Spleen (tissue), 11 donors: ENCODE data around the gene C10orf71. TPM values are rescaled to one million over a fixed set of nuclear protein-coding genes. Genes with fewer than 3 reads are reported as not detected.

Experiments used
- DNase-seq: peaks from one replicate; pipeline ENCODE4 v3.0.0-alpha.2; 2020
- H3K27ac ChIP-seq, 8 donors: fragments of 200-600 bp; sonication (generic) in 7 of 8; 1 replicate in 4 of 8; 2 replicates in 4 of 8; pipeline versions ENCODE4 v1.5.0 to v1.8.0; 2016 to 2021; ENCODE audit warnings: inconsistent platforms in 4 of 8, mild to moderate bottlenecking in 4 of 8, moderate library complexity in 1 of 8
- H3K27me3 ChIP-seq, 7 donors: fragments of 200-600 bp; sonication (generic) in 6 of 7; replicated peaks in 1 of 7; 1 replicate in 4 of 7; 2 replicates in 3 of 7; pipeline versions ENCODE4 v1.5.0 to v1.8.0; 2016 to 2021; ENCODE audit warnings: inconsistent platforms in 3 of 7, mild to moderate bottlenecking in 1 of 7
- H3K36me3 ChIP-seq, 6 donors: fragments of 200-600 bp; sonication (generic) in 5 of 6; 1 replicate in 4 of 6; 2 replicates in 2 of 6; pipeline versions ENCODE4 v1.5.0 to v1.8.0; 2016 to 2021; ENCODE audit warnings: inconsistent platforms in 2 of 6
- H3K4me1 ChIP-seq, 6 donors: fragments of 200-600 bp; sonication (generic) in 5 of 6; 1 replicate in 3 of 6; 2 replicates in 3 of 6; pipeline versions ENCODE4 v1.5.0 to v1.8.0; 2016 to 2021; ENCODE audit warnings: inconsistent platforms in 3 of 6
- H3K4me3 ChIP-seq, 8 donors: fragments of 200-600 bp; sonication (generic) in 7 of 8; 1 replicate in 4 of 8; 2 replicates in 4 of 8; pipeline versions ENCODE4 v1.5.0 to v1.8.0; 2016 to 2021; ENCODE audit warnings: inconsistent platforms in 4 of 8, mild to moderate bottlenecking in 4 of 8, moderate library complexity in 2 of 8
- H3K9me3 ChIP-seq, 8 donors: fragments of 200-600 bp; sonication (generic) in 7 of 8; 1 replicate in 4 of 8; 2 replicates in 4 of 8; pipeline versions ENCODE4 v1.5.0 to v1.8.0; 2016 to 2021; ENCODE audit warnings: inconsistent platforms in 4 of 8
- CTCF ChIP-seq, 11 experiments: fragments of 200-600 bp in 7 of 11; fragments of 450-650 bp in 4 of 11; sonication (generic) in 4 of 11; IDR thresholded peaks in 8 of 11; conservative IDR thresholded peaks in 3 of 11; 1 replicate in 7 of 11; 2 replicates in 4 of 11; pipeline versions ENCODE4 v1.4.0 to v1.8.0; 2016 to 2021; ENCODE audit warnings: antibody characterized with exemption in 11 of 11, inconsistent platforms in 4 of 11, mild to moderate bottlenecking in 1 of 11
- POLR2A ChIP-seq, 3 donors: fragments of 450-650 bp; IDR thresholded peaks; one replicate each; pipeline ENCODE4 v1.5.1; 2017; ENCODE audit warnings: antibody characterized with exemption in 3 of 3, mild to moderate bottlenecking in 1 of 3
- POLR2AphosphoS5 ChIP-seq, 3 donors: sonication (generic); formaldehyde crosslinking; IDR thresholded peaks; one replicate each; pipeline ENCODE4 v1.5.1; 2017; ENCODE audit warnings: antibody characterized with exemption in 3 of 3
- WGBS, 5 donors: extraction: QIAGEN DNeasy Blood & Tissue Kit in 3 of 5; methylation state at CpG; one replicate each; pipeline versions ENCODE4 v1.1.5 to v1.1.7; 2013 to 2018; 5-methylcytosine and 5-hydroxymethylcytosine counted together
- intact Hi-C: fragments of 100-400 bp; cut with DNase I; formaldehyde crosslinking; loops from one replicate; pipeline ENCODE4 v1.15.0; 2023; ENCODE audit warnings: low total_unique reads
- polyA plus RNA-seq, 3 donors: library from polyadenylated mRNA; stranded (reverse); fragments of 200-250 nt; gene quantifications; one replicate each; pipeline ENCODE4 v1.2.1, GENCODE V29; 2013
- total RNA-seq, 7 donors: library from RNA; depleted of rRNA in 3 of 7; stranded (reverse); fragments of >200 nt in 3 of 7; fragmentation: NEBNext Ultra II Directional in 4 of 7; extraction: Animal tissue kit (Norgen Biotek cat#: 25700) in 4 of 7; gene quantifications; one replicate each; pipeline versions ENCODE4 v1.1.0 to v1.2.1, GENCODE V29; 2016 to 2021
- donor health status: healthy with polysubstance abuse.
- donor health status: DM: no; HTN: no; CAD: no; lungs with moderate emphysema.
- donor health status: DM: no; HTN: no; CAD: no.
- donor health status: Bipolar disorder and iron deficiency.
- donor health status: healthy.
- donor health status: DM: no; HTN: no; CAD: no.
- donor health status: DM: yes; HTN: yes; CAD: no.

Gene C10orf71
- total and polyA plus RNA-seq, 10 donors: not detected

DNA sequence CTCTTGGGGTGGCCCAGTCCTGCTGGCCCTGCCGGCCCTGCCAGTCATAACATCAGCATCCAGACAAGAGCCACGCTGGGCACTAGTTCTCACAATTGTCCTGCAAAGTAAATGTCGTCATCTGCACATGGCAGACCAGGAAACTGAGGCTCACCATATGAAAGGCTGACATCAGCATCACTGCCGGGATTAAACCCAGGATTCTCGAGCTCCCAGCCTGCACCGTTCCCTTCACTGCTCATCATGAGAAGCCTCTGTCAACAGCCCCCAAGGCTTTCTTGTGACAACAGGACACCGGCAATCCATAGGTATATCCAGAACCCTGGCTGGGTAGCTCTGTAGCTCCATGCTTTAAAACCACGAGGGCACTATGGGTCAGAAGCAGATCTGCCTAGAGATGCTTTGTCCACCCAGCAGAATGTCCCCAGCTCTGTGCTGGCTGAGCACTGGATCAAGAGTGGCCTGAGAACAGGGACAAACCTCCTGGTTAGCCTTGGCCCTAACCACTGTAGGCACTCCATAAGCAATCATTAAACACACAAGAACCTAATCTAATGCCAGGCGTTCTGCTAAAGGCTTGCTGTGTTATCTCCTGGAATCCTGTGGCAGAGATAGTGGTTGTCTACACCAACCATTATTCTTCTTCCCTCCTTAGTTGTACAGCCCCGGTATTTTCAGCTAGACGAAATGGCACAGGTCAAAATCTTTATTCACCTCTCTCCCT lies 41.2 kb upstream of the C10orf71 start:
- H3K27ac ChIP-seq: no peak overlapping the region
- no peaks in the 10 kb centered on the region for H3K9me3 ChIP-seq
- peaks cover 0 to 12% (median 0%) of the 10 kb centered on the region in 7 donors for H3K27me3 ChIP-seq
- peaks cover 0 to 34% (median 11%) of the 10 kb centered on the region in 6 donors for H3K4me1 ChIP-seq
- no peak for DNase-seq
- 84 to 91% (median 89%) methylated on average over 10 to 11 of the region's 11 CpGs for WGBS, 5 donors
- intact Hi-C loops: no loop called here
- H3K4me3 ChIP-seq: no peak overlapping the region
- TF ChIP-seq CTCF (IDR thresholded peaks at IDR 0.05 in 8 of 11, conservative IDR thresholded peaks at IDR 0.05 in 3 of 11) (no peak), POLR2A (IDR thresholded peaks at IDR 0.05) (no peak)
- no peaks in the 10 kb centered on the region for H3K36me3 ChIP-seq

- intact Hi-C loops: no loop called here
- no peaks in the 10 kb centered on the region for H3K36me3 ChIP-seq
- peaks cover 0 to 12% (median 0%) of the 10 kb centered on the region in 7 donors for H3K27me3 ChIP-seq
- TF ChIP-seq POLR2A (IDR thresholded peaks at IDR 0.05) (no peak), CTCF (IDR thresholded peaks at IDR 0.05 in 8 of 11, conservative IDR thresholded peaks at IDR 0.05 in 3 of 11) (no peak), POLR2AphosphoS5 (IDR thresholded peaks at IDR 0.05) (no peak)
- no peak for DNase-seq
- no peak overlapping the region for H3K4me3 ChIP-seq
- H3K9me3 ChIP-seq: no peaks in the 10 kb centered on the region
- peaks cover 0 to 31% (median 11%) of the 10 kb centered on the region in 6 donors for H3K4me1 ChIP-seq
- H3K27ac ChIP-seq: no peak overlapping the region
Measured at GRCh38 chr10:49258350-49258683, 40.7 kb upstream of the C10orf71 start.

DNA sequence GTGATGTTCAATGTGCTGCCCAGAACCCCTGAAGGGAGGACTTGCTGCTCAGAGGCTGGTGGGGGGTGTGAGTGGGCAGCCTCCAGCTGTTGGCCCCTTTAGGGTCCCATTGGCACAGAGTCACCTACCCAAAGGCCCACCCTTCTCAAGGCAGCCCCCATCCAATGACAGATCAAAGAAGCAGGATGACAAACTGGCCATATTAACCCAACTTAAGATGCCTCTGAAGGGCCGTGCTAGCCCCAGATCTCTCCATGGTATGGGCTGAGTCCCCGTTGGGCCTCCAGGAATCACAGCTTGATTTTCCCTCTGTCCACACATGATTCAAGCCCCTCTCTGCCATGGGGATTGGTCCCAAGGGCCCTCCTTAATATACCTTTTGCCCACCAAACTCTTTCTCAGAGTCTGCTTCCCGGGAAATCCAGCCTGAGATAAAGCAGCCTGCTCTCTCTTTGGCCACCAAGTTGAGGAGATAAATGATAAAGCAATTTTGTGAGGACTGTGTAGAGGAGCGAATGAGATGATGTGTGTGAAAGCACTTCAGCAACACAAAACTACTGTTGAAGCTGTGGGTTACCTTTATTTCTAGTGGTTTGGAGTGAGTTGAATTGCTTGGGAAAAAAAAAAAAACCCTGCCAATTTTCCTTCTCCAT lies 38.2 kb upstream of the C10orf71 start:
- no peak for DNase-seq
- Histone ChIP-seq H3K27me3 (peaks cover 0 to 4% (median 0%) of the 10 kb centered on the region in 7 donors), H3K36me3 (no peaks in the 10 kb centered on the region), H3K4me3 (no peak overlapping the region), H3K4me1 (peaks cover 0 to 10% (median 0%) of the 10 kb centered on the region in 6 donors), H3K27ac (no peak overlapping the region), H3K9me3 (peaks cover 5 to 17% (median 14%) of the 10 kb centered on the region in 8 donors)
- intact Hi-C loops: no loop called here
- 86 to 94% (median 89%) methylated on average over 4 of the region's 4 CpGs for WGBS, 5 donors
- no peak for TF ChIP-seq POLR2AphosphoS5 (IDR thresholded peaks at IDR 0.05)
- no peak for TF ChIP-seq POLR2A (IDR thresholded peaks at IDR 0.05)
- TF ChIP-seq CTCF (IDR thresholded peaks at IDR 0.05 in 8 of 11, conservative IDR thresholded peaks at IDR 0.05 in 3 of 11): no peak

GRCh38 chr10:49263591-49263990 lies 35.4 kb upstream of the C10orf71 start:
- intact Hi-C loops: no loop called here
- no peak overlapping the region for H3K4me3 ChIP-seq
- H3K4me1 ChIP-seq: no peaks in the 10 kb centered on the region
- peaks cover 0 to 4% (median 0%) of the 10 kb centered on the region in 7 donors for H3K27me3 ChIP-seq
- TF ChIP-seq CTCF (IDR thresholded peaks at IDR 0.05 in 8 of 11, conservative IDR thresholded peaks at IDR 0.05 in 3 of 11) (no peak), POLR2A (IDR thresholded peaks at IDR 0.05) (no peak), POLR2AphosphoS5 (IDR thresholded peaks at IDR 0.05) (no peak)
- 85 to 97% (median 90%) methylated on average over 3 of the region's 3 CpGs for WGBS, 5 donors
- no peaks in the 10 kb centered on the region for H3K36me3 ChIP-seq
- peaks cover 8 to 42% (median 34%) of the 10 kb centered on the region in 8 donors for H3K9me3 ChIP-seq
- DNase-seq: no peak
- no peak overlapping the region for H3K27ac ChIP-seq
